Measurements from ENCODE around the gene TADA2B. TPM values are rescaled to one million over a fixed set of nuclear protein-coding genes. Genes with fewer than 3 reads are reported as not detected.
A peak's percentile ranks its signal among the peaks of the same experiment; 100 is the strongest.

Gene TADA2B
- total and polyA plus RNA-seq, 9 of the 15 experiments (the other 6 are each of a cell fraction or from before 2014, with no cell fraction given): 0.55 to 12.2 (median 7.5) TPM

GRCh38 chr4:7042503-7043283 is 479 bp upstream of the TADA2B start (continued):
- TF ChIP-seq NR2C2 (CRISPR knock-in tag; IDR thresholded peaks at IDR 0.05) (0 out of 2 replicates have a peak, but pooled peaks have one; percentile 24), NR2C2 (tag; IDR thresholded peaks at IDR 0.05) (no peak), CREB3 (tag; conservative IDR thresholded peaks at IDR 0.05; ENCODE audit: low read depth) (no peak), ZBTB7A (IDR thresholded peaks at IDR 0.05; ENCODE audit: borderline replicate concordance, control insufficient read depth, low read depth, low read length) (peak; percentile 85; the same call in 1 of the 2 replicates), UBTF (IDR thresholded peaks at IDR 0.05; ENCODE audit: borderline replicate concordance in 1 of 2, low read depth in 2 of 2, low read length in 2 of 2) (peak; percentile 76 to 81; a peak in 3 of 4 replicates), CBX1 (IDR thresholded peaks at IDR 0.05; ENCODE audit: low read depth) (no peak), SRF (CRISPR knock-in tag; IDR thresholded peaks at IDR 0.05) (0 out of 4 replicates have a peak, but pooled peaks of 1 of the 2 experiments have one; percentile 6), ZFX (CRISPR knock-in tag; IDR thresholded peaks at IDR 0.05) (peak; percentile 82), L3MBTL2 (IDR thresholded peaks at IDR 0.05) (peak; percentile 88), ZNF280B (CRISPR knock-in tag; IDR thresholded peaks at IDR 0.05) (no peak), FOXJ3 (CRISPR knock-in tag; IDR thresholded peaks at IDR 0.05) (no peak), SP2 (IDR thresholded peaks at IDR 0.05; ENCODE audit: extremely low read depth, low read depth, low read length, poor library complexity, severe bottlenecking) (peak; percentile 57), CCNT2 (IDR thresholded peaks at IDR 0.05; ENCODE audit: borderline replicate concordance, extremely low read depth, insufficient read length, low read depth, low read length) (peak; percentile 0), ZHX1 (conservative IDR thresholded peaks at IDR 0.05; ENCODE audit: low read length) (no peak), STAT6 (CRISPR knock-in tag; IDR thresholded peaks at IDR 0.05) (peak; percentile 75)

Data from K562 (cell line).